Measurements from ENCODE around the gene RSRC2.

DNA sequence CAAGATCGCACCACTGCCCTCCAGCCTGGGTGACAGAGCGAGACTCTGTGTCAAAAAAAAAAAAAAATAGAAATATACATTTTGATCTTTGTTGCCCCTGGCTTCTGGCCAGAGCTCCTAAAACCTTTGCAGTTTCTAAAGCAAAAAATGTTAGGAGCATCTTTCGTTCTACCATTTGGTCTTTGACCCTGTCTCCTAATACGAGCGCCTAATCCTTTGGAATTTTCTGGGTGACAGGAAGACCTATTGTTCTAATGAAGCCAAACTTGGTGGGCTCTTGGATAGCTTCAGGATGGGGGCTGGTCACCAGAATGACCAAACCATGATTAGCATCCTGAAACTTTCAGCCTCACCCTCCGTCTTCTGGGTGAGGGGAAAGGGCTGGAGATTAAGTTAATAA lies 72.0 kb downstream of the RSRC2 start:
- TF ChIP-seq, protein P1, sequence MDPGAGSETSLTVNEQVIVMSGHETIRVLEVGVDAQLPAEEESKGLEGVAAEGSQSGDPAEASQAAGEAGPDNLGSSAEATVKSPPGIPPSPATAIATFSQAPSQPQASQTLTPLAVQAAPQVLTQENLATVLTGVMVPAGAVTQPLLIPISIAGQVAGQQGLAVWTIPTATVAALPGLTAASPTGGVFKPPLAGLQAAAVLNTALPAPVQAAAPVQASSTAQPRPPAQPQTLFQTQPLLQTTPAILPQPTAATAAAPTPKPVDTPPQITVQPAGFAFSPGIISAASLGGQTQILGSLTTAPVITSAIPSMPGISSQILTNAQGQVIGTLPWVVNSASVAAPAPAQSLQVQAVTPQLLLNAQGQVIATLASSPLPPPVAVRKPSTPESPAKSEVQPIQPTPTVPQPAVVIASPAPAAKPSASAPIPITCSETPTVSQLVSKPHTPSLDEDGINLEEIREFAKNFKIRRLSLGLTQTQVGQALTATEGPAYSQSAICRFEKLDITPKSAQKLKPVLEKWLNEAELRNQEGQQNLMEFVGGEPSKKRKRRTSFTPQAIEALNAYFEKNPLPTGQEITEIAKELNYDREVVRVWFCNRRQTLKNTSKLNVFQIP (CRISPR knock-in tag; IDR thresholded peaks at IDR 0.05; ENCODE audit: borderline replicate concordance, low read depth): no peak
- TF ChIP-seq ZC3H10 (CRISPR knock-in tag; IDR thresholded peaks at IDR 0.05): no peak
- TF ChIP-seq ESRRG (CRISPR knock-in tag; IDR thresholded peaks at IDR 0.05): no peak
- TF ChIP-seq ZNF8 (CRISPR knock-in tag; IDR thresholded peaks at IDR 0.05): no peak
- TF ChIP-seq ZFP30 (CRISPR knock-in tag; IDR thresholded peaks at IDR 0.05): no peak
- TF ChIP-seq, protein P2, sequence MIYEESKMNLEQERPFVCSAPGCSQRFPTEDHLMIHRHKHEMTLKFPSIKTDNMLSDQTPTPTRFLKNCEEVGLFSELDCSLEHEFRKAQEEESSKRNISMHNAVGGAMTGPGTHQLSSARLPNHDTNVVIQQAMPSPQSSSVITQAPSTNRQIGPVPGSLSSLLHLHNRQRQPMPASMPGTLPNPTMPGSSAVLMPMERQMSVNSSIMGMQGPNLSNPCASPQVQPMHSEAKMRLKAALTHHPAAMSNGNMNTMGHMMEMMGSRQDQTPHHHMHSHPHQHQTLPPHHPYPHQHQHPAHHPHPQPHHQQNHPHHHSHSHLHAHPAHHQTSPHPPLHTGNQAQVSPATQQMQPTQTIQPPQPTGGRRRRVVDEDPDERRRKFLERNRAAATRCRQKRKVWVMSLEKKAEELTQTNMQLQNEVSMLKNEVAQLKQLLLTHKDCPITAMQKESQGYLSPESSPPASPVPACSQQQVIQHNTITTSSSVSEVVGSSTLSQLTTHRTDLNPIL (CRISPR knock-in tag; IDR thresholded peaks at IDR 0.05; ENCODE audit: low read depth): no peak
- no peak for TF ChIP-seq ARNTL (CRISPR knock-in tag; IDR thresholded peaks at IDR 0.05; ENCODE audit: borderline replicate concordance, low read depth)
- TF ChIP-seq TCF4 (CRISPR knock-in tag; IDR thresholded peaks at IDR 0.05; ENCODE audit: borderline replicate concordance): no peak
- TF ChIP-seq CSDC2 (CRISPR knock-in tag; IDR thresholded peaks at IDR 0.05): no peak
